MM.1S (cell line): ENCODE results near the gene CFL2.

Source experiments
- EZH2 ChIP-seq: fragments of 300-600 bp; sonication (generic); optimal IDR thresholded peaks from 2 replicates; pipeline ENCODE3; 2017; ENCODE audit warnings: low read depth, mild to moderate bottlenecking, antibody characterized with exemption, low read length, mixed read lengths
- TF ChIP-seq, protein P1 (sequence below): fragments of 300-600 bp; sonication (generic); IDR thresholded peaks from 2 replicates; pipeline ENCODE4 v1.5.1; 2016; ENCODE audit warnings: antibody characterized with exemption, low read length, mixed read lengths

DNA sequence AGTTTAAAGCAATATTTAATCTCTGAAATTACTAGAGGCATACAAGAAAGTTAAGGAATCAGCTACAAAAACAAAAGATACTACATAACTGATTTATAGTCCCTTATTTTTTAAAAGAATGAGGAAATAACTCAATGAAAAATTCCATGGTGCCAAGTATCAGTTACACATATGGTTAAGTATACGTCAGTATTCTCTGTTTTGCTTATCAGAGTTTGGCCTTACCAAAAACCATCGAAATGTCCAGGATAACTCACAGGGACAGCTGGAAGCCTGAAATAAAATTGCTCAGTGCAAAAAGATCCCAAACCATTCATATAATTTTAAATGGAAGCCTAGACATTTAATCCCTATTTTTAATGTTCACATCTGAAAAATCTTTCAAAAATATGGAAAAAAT is 3.6 kb downstream of the CFL2 start:
- TF ChIP-seq, protein P1, sequence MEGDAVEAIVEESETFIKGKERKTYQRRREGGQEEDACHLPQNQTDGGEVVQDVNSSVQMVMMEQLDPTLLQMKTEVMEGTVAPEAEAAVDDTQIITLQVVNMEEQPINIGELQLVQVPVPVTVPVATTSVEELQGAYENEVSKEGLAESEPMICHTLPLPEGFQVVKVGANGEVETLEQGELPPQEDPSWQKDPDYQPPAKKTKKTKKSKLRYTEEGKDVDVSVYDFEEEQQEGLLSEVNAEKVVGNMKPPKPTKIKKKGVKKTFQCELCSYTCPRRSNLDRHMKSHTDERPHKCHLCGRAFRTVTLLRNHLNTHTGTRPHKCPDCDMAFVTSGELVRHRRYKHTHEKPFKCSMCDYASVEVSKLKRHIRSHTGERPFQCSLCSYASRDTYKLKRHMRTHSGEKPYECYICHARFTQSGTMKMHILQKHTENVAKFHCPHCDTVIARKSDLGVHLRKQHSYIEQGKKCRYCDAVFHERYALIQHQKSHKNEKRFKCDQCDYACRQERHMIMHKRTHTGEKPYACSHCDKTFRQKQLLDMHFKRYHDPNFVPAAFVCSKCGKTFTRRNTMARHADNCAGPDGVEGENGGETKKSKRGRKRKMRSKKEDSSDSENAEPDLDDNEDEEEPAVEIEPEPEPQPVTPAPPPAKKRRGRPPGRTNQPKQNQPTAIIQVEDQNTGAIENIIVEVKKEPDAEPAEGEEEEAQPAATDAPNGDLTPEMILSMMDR = no peak
- TF ChIP-seq EZH2 = no peak
